Hematopoietic multipotent progenitor cell treated with erythropoietin and hydrocortisone succinate and interleukin-3 and kit ligand, for 15 days (in vitro differentiated cells): ENCODE results near the gene SLC38A3.
"Not testable (repeated sequence)": the region's sequence is repeated elsewhere in the genome, so short reads cannot be mapped to it uniquely, and the experiment has no call there.

Experiments
- DNase-seq: peaks from one replicate; pipeline ENCODE4 v3.0.0-alpha.2; 2015; ENCODE audit warnings: low spot score

The SLC38A3 gene

DNA sequence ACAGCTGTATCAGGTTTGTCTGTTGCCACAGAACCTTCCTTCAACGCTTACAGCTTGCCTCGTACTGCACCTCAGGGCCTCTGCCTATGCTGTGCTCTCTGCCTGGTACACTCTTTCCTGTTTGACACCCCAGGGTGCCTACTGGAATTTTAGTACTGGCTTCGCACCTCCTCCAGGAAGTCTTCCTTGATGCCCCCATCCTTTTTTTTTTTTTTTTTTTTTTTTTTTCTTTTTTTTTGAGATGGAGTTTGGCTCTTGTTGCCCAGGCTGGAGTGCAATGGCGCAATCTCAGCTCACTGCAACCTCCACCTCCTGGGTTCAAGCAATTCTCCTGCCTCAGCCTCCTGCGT, 6.3 kb downstream of the SLC38A3 start:
- not testable (repeated sequence) for DNase-seq

GRCh38 chr3:50211930-50212329, 6.9 kb downstream of the SLC38A3 start:
- no peak for DNase-seq

GRCh38 chr3:50212502-50212901, 7.4 kb downstream of the SLC38A3 start:
- no peak for DNase-seq

- DNase-seq: no peak
These were observed 7.9 kb downstream of the SLC38A3 start for GRCh38 chr3:50212971-50213370.

DNA sequence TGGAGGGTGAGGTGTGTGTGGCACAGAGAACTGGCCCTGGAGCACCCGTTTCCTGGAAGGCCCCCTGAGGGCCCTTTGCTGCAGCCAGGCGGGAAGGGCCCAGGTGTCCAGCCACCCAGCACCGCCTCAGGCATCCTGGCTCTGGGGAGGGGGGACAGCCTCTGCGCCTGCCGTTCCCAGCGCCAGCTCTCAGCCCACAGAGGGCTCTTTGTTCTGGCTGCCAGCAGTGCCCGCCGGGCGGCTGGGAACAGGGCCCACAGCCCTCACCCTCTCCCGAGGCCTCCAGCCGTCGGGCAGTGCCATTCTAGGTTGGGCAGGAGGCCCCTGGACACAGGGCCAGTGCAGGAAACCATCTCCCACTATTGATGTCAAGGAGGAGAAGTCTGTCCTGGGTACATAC, 8.3 kb downstream of the SLC38A3 start:
- DNase-seq: no peak

DNA sequence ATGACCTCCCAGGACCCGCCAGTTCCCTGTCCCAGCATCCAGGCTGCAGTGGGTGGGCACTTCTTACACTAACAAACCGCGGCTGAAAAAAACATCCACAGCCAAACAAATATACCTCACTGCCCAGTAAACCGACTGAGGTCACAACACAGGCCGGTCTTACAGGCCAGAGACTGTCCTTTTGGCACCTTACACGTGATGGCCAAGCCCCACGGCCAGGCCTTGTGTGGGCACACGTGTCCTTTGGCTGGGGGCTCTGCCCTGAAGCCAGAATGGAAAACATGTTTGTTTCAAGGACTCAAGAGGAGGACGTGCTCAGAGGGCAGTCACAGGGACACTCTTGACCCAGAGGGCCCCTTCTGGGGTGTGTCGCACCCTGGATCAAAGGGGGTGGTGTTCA, 9.8 kb downstream of the SLC38A3 start:
- DNase-seq: no peak

DNA sequence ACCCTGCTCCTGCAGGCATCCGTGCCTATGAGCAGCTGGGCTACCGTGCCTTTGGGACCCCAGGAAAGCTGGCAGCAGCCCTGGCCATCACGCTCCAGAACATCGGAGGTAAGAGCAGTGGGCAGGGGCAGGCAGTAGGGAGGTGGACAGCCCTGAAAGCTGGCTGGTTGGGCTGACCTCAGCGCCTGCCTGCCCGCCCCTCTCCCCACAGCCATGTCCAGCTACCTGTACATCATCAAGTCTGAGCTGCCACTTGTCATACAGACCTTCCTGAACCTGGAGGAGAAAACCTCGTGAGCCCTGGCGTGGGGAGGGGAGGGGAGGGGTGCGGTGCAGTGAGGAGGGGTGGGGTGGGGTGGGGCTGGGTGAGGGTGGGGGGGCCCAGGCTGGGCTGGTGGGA, 10.5 kb downstream of the SLC38A3 start:
- DNase-seq: no peak

DNA sequence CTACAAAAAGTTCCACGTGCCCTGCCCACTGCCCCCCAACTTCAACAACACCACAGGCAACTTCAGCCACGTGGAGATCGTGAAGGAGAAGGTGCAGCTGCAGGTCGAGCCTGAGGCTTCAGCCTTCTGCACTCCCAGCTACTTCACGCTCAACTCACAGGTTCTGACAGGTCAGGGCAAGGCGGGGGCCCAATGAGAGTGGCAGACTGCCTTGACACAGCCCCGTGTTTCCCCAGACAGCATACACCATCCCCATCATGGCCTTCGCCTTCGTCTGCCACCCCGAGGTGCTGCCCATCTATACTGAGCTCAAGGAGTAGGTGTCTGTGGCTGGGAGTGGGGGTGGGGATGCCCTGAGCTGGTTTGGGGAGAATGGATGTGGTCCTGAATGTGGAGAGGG, 12.6 kb downstream of the SLC38A3 start:
- DNase-seq: no peak

GRCh38 chr3:50218448-50218847, 13.4 kb downstream of the SLC38A3 start:
- DNase-seq: no peak

DNA sequence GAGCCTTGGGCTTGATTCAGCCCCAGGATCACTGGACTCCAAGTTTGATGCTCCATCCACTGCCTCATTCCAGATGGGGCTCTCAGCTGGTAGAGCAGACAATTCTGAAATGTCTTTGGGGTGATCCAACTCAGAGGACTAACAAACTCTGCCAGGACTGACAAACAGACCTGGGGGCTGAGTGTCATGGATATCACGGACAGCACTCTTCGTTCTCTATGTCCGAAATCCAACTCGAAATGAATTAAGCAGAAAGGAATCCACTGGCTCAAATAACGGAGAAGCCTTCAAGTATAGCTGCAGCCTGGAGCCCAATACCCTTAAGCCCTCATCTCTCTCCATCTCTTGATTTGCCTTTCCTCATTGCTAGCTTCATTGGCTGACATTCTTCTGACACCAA, 14.2 kb downstream of the SLC38A3 start:
- no peak for DNase-seq

DNA sequence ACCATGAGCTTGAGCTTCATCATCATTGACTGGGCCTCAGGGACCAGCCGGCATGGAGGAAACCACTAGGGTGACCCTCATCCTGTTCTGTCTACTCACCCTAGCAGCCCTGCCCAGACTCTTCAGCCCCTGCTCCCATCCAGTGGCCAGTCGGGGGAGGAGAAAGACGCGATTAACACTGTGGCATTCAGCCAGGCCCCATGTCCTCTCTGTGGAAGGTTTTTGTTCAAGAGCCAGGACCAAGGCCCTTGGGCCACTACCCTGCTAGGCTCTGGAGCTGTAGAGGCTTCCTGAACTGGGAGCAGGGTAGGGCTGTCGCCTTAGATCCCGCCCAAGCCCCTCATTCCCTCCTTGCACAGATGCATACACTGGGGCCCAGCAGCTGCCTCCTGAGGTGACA, 15.0 kb downstream of the SLC38A3 start:
- DNase-seq: no peak

- no peak for DNase-seq
These were observed 16.0 kb downstream of the SLC38A3 start for GRCh38 chr3:50221051-50221410.

GRCh38 chr3:50221411-50222168, 16.5 kb downstream of the SLC38A3 start:
- DNase-seq: no peak

GRCh38 chr3:50222169-50222528, 17.1 kb downstream of the SLC38A3 start:
- DNase-seq: no peak

DNA sequence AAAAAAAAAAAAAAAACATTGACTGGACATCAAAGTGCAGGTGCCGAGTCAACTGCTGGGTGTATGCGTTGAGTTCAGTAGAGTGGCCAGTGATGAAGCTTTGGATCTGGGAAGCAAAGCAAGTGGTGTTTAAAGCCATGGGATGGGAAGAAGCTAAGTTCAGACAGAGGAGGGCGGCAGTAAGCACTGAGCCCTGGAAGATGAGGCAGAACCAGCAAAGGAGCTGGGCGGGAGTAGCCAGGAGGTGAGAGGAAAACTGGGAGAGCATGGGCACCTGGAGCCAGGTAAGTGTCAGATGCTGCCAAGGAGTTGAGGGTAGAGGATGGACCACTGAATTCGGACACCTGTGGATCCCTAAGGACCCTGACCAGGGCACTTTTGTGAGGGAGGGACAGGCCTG, 19.6 kb downstream of the SLC38A3 start:
- no peak for DNase-seq

DNA sequence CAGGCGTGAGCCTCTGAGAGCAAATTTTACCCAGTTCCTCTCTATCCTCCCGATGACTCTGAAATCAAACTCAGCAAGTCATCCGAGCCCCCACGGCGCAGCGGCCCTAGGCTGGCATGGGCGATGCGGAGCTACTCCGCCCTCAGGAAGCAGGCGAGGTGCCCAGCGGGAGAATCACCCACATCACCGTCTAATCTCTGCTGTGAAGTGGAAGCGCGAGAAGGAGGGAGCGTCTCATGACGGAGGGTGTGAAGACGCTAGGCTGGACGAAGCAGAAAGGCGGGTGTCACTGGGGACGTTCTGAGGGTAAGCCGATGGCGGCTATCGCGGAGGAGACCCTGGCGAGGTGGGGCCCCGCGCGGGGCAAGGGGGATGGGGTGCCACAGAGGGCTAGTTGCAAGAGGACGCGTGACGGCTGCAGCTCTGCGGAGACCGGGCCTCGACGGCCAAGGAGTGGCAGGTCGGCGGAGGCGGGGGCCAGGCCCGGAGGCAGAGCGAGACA, 21.9 kb downstream of the SLC38A3 start:
- DNase-seq: no peak

- peak; percentile 86 for DNase-seq
These were observed 22.5 kb downstream of the SLC38A3 start for GRCh38 chr3:50227390-50228183.

DNA sequence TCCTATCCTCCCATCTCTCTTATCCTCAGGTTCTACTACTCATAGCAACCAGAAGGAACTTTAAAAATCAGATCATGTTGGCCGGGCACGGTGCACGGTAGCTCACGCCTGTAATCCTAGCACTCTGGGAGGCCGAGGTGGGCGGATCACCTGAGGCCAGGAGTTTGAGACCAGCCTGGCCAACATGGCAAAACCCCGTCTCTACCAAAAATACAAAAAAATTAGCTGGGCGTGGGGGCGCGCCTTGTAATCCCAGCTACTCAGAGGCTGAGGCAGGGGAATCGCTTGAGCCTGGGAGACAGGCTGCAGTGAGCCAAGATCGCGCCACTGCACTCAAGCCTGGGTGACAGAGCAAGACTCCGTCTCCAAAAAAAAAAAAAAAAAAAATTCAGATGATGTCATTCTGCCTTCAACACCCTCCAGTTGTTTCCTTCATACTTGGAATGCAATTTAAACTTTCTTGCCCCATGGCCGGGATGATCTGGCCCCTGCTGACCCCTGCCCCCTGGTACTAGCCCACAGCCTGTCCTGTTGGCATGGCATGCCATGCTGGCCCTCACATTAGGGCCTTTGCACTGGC, 23.2 kb downstream of the SLC38A3 start:
- not testable (repeated sequence) for DNase-seq

GRCh38 chr3:50229490-50229889, 24.4 kb downstream of the SLC38A3 start:
- no peak for DNase-seq

DNA sequence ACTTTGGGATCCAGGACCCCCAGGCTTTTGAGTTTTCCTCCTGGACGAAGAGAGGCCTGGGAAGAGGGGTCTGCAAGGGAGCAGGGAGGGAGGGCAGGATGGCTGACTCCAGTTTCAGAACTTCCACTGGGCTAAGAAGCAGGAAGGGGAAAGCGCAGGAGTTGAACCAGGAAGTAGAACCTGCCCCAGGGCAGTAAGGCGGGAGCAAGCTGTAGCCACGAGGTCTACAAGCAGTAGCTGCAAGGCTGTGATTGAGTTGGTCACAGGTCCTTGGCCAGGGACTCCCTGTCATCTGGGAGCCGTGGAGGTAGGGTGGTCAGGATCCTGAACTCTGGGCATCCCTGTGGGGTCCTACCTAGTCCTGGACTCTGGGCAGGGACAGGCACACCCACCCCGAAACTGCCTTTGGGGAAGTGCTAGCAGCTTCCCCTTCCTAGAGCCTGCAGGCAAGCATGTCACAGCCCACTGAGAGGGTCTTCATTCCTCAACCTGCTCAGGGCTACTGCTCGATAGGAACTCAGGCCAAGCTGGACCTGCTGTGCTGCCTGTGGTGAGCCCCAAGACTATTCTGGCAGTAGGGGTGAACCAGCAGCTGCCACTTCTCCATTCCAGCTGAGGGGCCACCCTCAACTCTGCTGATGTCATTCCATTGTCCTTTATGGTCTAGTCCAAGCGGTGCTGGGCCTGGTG, 25.2 kb downstream of the SLC38A3 start:
- no peak for DNase-seq

DNA sequence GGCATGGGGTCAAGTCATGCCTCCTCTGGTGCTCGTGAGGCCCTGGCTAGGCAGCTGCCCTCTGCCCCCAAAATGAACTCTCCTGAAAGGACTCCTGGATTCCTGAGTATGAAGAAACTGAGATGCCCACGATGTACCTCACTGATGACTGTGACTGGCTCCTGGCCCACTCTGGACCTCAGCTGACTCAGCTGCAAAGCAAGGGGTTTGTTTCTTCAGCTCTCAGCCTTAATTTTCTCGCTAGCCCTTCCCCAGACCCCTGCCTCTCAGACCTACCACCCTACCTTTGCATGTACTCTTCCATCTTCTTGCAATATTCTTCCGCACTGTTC, 25.7 kb downstream of the SLC38A3 start:
- DNase-seq: no peak

- DNase-seq: no peak
These were observed 26.5 kb downstream of the SLC38A3 start for GRCh38 chr3:50231581-50231980.

- no peak for DNase-seq
These were observed 27.2 kb downstream of the SLC38A3 start for GRCh38 chr3:50232303-50232702.
